ENCODE data around the gene RAB20.

- TF ChIP-seq EZH2phosphoT487 (IDR thresholded peaks at IDR 0.05; ENCODE audit: low read depth, severe bottlenecking, unreplicated experiment), result no peak
- TF ChIP-seq, protein P1, sequence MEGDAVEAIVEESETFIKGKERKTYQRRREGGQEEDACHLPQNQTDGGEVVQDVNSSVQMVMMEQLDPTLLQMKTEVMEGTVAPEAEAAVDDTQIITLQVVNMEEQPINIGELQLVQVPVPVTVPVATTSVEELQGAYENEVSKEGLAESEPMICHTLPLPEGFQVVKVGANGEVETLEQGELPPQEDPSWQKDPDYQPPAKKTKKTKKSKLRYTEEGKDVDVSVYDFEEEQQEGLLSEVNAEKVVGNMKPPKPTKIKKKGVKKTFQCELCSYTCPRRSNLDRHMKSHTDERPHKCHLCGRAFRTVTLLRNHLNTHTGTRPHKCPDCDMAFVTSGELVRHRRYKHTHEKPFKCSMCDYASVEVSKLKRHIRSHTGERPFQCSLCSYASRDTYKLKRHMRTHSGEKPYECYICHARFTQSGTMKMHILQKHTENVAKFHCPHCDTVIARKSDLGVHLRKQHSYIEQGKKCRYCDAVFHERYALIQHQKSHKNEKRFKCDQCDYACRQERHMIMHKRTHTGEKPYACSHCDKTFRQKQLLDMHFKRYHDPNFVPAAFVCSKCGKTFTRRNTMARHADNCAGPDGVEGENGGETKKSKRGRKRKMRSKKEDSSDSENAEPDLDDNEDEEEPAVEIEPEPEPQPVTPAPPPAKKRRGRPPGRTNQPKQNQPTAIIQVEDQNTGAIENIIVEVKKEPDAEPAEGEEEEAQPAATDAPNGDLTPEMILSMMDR (IDR thresholded peaks at IDR 0.05; ENCODE audit: poor library complexity), result no peak
Observed at GRCh38 chr13:110531671-110532083, 29.8 kb downstream of the RAB20 start.

Measured in hepatocyte (in vitro differentiated cells).